UCSD-AML1 (cell line): ENCODE measurements around the gene LY86.
"Not testable (repeated sequence)": the region's sequence is repeated elsewhere in the genome, so short reads cannot be mapped to it uniquely, and the experiment has no call there.

Experiments used
- DNase-seq: peaks from one replicate; lab custom pipeline; 2025; ENCODE audit not compliant: unreplicated experiment; lab: John Stamatoyannopoulos, UW

Gene LY86

DNA sequence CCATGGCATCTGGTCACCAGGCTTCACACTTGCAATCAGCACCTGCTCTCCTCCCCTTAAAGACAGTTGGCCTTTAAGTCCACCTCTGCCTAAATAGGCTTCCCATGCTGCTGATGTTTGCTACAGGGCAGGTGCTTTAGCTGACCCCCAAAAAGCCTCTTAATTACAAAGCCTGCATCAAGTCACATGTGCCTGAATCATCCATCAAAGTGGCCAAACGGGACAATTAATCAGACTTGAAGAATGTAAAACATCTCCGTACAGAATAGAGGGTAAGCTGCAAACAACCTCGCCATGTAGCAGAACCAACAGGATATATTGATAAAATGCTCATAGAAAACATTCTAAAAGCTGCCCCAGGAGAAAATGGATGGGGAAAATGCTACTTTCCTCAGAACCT, 7.4 kb downstream of the LY86 start:
- no peak for DNase-seq

GRCh38 chr6:6596529-6597328, 8.2 kb downstream of the LY86 start:
- no peak for DNase-seq

DNA sequence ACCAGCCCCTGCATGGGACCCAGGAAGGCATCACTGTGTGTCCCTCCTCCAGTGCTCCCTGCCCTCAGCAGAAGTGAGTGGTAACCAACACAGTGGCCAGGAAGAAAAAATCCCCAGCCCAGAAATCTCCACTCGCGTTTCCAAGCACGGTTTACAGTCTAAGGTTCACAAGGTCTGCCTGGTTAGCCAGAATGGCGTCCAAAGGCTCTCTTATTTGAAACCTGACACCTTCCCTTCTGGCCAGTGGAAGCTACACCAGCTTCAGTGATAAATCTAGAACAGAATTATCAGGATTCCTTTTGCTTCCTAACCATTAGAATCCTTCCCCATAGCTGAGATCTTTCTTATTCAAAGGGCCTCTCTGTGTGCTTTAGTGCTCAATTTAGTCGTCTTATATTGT, 9.2 kb downstream of the LY86 start:
- DNase-seq: no peak

GRCh38 chr6:6599468-6599873, 11.0 kb downstream of the LY86 start:
- DNase-seq: no peak

GRCh38 chr6:6600875-6601274, 12.4 kb downstream of the LY86 start:
- no peak for DNase-seq

DNA sequence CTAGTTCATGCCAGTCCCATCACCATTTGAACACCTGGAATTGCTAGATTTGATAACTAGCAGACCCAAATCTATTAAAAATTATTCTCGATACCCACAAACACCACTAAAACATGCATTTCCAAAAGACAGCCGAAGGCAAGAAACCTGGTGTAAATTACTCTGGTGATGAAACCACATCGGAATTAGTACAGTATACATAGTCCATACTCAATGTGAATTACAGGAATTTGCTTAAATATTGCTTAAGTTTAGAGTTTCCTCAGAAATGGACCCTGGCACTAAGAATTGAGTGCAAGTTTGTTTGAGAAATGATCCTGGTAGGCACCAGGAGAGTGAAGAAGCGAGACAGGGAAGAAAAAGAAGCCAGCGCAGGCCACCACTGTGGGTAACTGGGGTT, 13.7 kb downstream of the LY86 start:
- no peak for DNase-seq

- DNase-seq: no peak
These were observed 14.8 kb downstream of the LY86 start for GRCh38 chr6:6603317-6603716.

- DNase-seq: no peak
These were observed 15.5 kb downstream of the LY86 start for GRCh38 chr6:6604015-6604414.

- DNase-seq: no peak
These were observed 16.0 kb downstream of the LY86 start for GRCh38 chr6:6604566-6604965.

DNA sequence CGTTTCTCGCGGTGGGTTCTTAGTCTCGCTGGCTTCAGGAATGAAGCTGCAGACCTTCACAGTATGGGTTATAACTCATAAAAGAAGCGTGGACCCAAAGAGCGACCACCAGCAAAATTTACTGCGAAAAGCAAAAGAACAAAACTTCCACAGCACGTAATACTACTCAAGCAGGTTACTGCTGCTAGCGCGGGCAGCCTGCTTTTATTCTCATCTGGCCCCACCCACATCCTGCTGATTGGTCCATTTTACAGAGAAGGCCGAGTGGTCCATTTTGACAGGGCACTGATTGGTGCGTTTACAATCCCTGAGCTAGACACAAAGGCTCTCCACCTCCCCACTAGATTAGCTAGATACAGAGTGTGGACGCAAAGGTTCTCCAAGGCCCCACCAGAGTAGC, 17.4 kb downstream of the LY86 start:
- no peak for DNase-seq

- not testable (repeated sequence) for DNase-seq
These were observed 18.0 kb downstream of the LY86 start for GRCh38 chr6:6606391-6607030.

DNA sequence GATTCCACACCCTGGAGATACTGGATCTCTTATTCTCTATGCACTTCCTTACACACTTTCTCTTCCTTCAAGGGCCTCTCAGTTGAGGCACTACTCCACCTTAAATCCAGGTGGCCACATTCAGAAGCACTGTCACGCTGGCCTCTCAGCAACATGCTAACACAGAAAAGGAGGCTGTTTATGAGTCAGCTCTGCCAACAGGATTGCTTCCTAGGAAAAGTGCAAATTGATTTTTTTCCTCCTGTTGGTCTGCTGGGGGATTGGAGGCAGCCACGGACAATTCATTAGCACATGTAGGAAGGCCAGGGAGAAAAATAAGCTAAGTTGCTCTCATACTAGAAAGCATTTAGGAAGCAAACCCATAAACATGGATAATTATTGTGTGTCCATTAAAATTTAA, 20.9 kb downstream of the LY86 start:
- DNase-seq: no peak

- peak; percentile 50 for DNase-seq
These were observed 21.6 kb downstream of the LY86 start for GRCh38 chr6:6610031-6610591.

DNA sequence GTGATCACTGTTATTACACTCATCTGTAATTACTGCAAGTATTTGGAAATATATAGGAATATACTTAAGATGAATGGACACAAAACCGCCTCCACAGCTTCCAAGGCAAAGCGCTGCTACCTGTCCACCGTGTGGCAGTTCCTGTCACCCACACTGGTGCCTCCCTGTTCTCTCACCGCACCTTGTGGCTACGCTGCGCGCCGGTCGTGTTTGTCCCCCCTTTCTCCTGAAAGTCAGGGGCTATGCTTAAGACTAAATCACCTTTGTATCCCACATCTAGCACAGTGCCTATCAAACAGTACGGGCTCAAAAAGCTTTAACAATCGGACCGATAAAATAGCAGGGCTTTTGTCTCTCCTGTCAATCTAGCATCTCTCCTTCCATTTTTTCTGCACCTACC, 23.0 kb downstream of the LY86 start:
- no peak for DNase-seq

DNA sequence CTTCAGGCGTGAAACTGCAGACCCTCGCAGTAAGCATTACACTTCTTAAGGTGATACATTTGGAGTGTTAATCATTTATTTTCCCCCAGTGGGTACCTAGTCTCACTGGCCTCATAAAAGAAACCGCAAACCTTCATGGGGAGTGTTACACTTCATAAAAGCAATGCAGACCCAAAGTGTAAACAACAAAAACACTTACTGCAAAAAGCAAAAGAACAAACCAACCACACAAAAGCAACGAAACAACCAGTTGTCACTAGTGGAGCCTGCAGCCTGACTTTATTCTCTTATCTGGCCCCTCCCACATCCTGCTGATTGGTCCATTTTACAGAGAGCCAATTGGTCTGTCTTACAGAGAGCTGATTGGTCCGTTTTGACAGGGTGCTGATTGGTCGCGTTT, 23.8 kb downstream of the LY86 start:
- no peak for DNase-seq

- not testable (repeated sequence) for DNase-seq
These were observed 24.7 kb downstream of the LY86 start for GRCh38 chr6:6613103-6613718.

DNA sequence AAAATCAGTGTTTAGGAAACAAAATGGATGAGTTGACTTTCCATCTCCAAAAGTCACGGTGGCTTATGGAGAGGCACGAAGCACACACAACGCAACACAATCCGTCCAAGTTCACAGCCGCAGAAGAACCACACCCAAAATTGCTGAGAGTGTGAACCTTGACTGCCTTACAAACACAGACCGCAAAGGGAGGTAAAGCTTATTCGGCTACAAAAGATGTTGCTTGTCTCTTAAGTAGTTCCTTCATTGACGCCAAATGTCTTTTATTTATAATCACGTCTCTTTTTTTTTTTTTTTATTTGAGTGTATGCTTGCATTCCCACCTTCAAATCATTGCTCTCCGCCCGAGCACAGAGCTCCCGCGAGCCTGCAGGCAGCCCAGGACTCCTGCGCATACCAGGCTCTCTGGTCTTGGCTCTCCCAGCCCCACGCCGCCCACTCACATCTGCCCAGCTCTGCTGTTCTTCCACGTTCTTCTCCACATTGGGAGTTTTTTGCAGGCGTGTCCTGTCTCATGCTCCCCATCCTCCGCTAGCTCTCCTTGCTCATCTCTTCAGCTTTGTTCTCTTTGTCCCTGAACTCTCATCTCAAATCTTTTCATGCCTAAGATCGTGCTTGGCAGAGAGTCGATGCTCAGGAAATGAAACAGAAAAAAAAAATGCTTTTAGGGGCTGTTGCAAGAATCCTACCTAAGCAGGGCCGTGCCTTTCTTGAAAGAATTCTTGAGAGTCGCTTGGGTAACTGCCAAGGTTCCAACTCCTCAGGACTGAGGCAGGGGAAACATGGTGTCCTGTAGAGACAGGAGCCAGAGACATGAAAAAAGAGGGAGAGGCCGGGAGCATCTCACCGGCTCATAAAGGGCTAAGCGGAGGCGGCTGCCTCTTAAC, 25.8 kb downstream of the LY86 start:
- DNase-seq: no peak

GRCh38 chr6:6614983-6615349, 26.4 kb downstream of the LY86 start:
- no peak for DNase-seq

GRCh38 chr6:6616656-6617055, 28.1 kb downstream of the LY86 start:
- DNase-seq: no peak

GRCh38 chr6:6619021-6619794, 30.7 kb downstream of the LY86 start:
- no peak for DNase-seq
